NCI-H146 treated with DMSO at 0.1 percent for 48 hours (cell line): ENCODE data around the gene TMEM150B.
A peak's percentile ranks its signal among the peaks of the same experiment; 100 is the strongest.

Experiments
- DNase-seq: peaks from one replicate; lab custom pipeline; 2025; ENCODE audit not compliant: unreplicated experiment; lab: John Stamatoyannopoulos, UW

TMEM150B gene

GRCh38 chr19:55325172-55325571 is at the start of gene TMEM150B:
TMEM150B (minus strand) TSS chr19:55325341; CDS start chr19:55321036, 4,305 bp downstream.
- DNase-seq: no peak

DNA sequence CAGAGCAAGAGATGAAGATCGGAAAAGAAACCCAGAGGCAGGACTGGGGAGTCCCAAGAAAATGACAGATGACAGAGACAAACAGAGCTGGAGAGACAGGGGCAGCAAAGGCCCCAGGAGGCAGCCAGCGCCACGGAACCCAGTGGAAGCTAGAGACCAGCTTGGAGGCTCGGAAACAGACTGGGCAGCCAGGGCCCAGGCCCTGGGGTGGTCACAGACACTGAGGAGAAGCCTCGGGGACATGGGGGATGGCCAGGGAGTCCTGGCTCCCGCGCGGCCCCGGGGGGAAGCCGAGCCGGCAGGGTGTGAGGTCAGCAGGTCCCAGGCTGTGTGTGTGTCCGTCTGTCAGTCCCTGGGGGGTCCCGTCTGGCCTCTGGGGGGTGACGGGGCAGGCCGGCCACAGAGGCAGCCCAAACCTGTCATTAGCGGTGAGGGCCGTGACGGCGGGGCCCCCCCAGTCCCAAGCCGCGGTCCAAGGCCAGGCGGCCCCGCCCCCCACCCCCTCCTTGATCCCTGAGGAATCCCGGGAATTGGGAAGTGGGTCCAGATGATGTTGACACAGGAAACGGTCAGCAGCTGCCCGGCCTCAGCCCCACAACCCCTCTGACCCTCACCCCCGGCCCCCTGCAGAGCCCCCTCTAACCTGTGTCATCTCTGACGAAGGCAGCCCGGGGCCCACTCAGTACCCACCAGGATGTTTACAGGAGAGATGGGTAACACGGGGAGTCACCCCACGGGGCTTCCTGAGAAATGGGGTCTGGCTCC is 49.0 kb upstream of the TMEM150B start:
- no peak for DNase-seq

DNA sequence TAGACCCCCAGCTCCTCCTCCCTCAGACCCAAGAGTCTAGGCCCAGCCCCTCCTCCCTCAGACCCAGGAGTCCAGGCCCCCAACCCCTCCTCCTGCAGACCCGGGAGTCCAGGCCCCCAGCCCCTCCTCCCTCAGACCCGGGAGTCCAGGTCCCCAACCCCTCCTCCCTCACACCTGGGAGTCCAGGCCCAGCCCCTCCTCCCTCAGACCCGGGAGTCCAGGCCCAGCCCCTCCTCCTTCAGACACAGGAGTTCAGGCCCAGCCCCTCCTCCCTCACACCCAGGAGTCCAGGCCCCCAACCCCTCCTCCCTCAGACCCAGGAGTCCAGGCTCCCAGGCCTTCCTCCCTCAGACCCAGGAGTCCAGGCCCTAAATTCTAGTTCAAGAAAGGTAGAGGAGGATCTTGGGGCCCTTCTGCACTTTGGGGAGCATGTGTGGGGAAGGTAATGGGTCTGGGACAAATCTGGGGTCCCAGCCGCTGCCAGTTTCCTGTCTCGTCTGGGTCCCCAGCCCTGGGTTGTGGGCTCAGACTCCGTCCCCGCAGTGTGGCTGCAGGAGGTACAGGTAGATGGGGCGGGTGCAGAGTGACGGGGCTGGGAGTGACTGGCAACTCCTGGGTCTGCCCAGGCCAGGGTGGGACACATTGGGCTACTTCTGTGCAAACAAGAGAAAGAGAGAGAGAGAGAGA is 48.3 kb upstream of the TMEM150B start:
- no peak for DNase-seq

DNA sequence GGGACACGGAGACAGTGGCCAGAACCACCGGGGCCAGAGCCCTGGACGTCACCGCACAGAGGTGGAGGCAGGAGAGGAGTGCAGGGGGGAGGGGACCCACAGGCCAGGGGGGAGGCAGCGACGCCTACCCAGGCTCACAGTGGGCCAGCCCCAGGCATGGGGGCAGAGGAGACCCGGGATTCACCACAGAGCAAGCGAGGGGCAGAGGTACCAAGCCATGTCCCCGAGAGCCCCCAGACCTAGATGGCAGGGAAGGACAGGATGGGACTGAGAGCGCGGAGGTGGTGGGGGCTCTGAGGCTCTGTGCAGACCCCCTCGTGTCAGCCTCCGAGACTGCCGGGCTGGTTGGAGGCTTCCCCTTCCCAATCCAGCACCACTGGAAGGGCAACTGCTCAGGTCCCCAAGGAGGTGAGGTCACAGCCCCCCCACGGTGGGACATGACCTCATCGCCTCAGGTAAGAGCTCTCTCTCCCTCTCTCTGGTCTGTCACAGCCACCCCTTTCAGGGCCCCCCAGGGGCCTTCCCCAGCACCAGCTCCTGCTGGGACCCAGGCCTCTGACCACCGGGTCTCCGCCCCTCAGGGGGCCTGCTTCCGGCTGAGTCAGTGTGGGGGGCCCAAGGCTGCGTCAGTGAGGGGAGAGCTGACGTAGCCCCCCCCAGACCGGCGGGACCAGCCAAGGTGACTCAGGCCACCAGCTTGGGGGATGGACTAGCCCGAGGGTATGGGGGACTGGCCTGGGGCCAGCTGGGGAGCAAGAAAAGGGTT is 47.4 kb upstream of the TMEM150B start:
- DNase-seq: no peak

- DNase-seq: no peak
Observed at GRCh38 chr19:55370305-55370988, 45.3 kb upstream of the TMEM150B start, which contains the start of gene IL11. IL11 (minus strand) TSS chr19:55370463; CDS start chr19:55370310, 153 bp downstream.

DNA sequence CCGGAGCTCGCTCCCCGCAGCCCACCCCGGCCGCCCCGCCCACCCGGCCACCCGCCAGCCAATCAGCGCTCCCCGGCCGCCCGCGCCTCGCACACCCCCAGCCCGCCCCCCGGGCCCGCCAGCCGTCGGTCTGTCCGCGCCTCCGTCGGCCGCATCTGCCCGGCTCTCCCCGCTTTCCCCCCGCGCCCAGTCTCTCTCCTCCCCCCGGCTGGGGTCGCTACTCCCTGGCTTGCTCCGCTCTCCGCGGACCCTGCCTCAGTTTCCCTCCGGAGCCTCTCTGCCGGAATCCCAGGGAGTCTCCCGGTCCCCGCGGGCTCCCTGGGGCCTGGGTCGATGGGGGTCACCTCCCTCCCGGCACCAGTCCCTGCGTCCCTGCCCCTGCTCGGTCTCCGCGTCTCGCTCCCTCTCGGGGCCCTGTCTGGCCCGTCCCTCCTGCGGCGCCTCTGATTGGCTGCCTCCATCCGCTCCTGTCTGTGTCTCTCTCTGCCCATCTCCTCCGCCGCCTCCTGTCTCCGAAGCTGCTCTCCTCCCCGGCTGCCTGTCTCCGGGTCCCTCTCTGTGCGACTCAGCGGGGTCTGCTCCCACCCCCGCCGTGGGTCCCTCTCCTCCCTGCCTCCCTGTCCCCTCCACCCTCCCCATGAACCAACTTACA is 44.6 kb upstream of the TMEM150B start:
- DNase-seq: peak; percentile 55

- DNase-seq: no peak
Observed at GRCh38 chr19:55368701-55369563, 43.8 kb upstream of the TMEM150B start.

DNA sequence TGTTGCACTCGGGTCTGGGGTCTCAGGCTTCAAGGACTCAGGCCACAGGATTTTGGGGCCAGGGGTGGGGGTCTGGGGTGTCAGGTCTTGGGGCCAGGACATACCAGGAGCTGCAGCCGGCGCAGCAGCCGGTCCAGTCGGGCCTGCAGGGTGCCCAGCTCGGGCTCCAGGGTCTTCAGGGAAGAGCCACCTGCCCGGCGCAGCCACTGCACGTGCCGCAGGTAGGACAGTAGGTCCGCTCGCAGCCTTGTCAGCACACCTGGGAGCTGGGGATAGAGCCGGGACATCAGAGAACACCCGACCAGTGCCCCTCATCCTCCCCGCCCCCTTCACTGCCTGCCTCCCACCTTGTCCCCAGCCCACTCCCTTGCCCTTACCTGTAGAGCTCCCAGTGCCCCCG is 43.0 kb upstream of the TMEM150B start:
- no peak for DNase-seq

GRCh38 chr19:55366790-55367189 is 41.6 kb upstream of the TMEM150B start:
- DNase-seq: no peak

DNA sequence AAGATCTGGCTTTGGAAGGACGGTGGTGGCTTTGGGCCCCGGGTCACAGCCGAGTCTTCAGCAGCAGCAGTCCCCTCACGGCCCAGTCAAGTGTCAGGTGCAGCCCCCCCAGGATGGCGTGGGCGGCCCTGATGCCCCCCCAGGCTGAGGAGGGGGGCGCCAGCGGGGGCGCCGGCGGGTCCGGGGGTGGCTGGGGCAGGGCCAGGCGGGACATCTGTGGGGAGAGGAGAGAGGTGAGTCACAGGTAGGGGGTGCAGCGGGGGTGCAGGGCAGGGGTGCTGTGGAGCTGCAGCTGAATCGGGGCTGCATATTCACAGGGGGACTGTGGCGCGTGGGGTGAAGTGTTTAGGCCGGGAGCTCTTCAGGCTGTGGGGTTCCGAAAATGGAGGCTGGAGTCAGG is 40.8 kb upstream of the TMEM150B start:
- no peak for DNase-seq

DNA sequence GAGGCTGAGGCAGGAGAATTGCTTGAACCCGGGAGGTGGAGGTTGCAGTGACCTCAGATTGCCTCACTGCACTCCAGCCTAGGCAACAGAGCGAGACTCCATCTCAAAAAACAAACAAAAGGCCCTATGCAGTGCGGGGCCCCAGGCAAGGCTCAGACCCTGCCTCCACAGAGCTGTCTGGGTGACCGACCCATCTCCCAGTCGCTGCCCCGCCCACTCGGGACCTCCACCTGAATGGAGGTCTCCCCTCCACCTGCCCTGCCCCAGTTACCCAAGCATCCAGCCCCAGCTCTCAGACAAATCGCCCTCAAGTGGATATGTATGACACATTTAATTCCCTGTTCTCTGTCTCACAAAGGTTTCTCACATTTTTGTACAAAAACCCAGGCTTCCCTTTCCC is 40.1 kb upstream of the TMEM150B start:
- DNase-seq: no peak

GRCh38 chr19:55362990-55363716 is 38.0 kb upstream of the TMEM150B start, which contains the start of gene GARIN5B:
GARIN5B (minus strand) TSS chr19:55363260; CDS start chr19:55363066, 194 bp downstream.
- no peak for DNase-seq

DNA sequence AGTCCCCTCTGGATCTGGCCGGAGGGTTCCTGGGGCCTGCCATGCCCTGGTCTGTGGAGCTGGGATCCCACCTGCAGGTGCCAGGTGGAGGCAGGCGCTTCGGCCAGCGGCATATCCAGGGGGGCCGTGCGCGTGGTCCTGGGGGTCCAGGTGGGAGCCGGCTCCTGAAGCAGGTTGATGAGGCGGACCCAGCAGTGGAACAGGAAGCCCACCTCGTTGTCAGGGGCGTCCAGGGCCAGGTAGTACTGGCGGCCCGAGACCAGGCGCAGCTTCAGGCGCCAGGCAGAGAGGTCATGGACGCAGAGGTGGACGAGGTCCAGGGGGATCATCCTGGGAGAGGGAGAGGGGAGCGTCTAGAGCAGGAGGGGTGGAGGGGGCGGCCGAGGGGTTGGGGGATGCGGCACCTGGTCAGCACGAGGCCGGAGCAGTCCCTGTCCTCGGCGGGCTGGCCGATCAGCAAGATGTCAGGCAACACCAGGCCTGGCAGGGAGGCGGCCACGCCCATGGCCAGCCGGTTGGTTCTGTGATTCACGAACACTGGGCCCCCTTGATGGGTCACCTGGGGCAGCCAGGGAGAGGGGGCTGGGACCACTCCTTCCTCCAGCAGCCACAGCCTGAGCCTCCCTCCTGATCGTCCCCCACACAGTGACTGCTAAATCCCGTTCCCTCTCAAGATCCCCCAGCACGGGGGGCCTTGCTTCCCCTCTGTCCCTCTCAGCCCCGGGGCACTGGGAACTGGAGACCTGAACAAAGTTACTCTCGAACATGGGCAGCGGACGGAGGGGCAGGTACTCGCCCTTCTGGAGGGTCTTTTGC is 37.2 kb upstream of the TMEM150B start:
- DNase-seq: no peak

DNA sequence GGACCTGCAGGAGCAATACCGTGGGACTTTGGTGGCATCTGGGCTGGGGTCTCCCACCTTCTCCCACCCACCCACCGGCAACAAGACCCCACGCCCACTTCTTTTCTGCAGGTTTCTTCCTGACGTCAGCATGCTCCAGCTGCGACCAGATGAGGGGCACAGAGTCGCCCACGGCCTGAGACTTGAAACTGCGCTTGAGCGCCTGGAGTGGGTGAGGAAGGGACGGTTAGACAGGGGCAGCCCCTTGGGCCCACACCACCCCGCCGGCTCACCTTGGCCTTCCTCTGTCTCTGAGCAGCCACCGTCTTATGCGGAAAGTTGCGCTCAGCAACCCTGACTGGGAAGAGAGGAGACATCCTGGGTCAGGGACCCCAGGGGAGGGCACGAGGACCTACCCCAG is 35.8 kb upstream of the TMEM150B start:
- DNase-seq: no peak

DNA sequence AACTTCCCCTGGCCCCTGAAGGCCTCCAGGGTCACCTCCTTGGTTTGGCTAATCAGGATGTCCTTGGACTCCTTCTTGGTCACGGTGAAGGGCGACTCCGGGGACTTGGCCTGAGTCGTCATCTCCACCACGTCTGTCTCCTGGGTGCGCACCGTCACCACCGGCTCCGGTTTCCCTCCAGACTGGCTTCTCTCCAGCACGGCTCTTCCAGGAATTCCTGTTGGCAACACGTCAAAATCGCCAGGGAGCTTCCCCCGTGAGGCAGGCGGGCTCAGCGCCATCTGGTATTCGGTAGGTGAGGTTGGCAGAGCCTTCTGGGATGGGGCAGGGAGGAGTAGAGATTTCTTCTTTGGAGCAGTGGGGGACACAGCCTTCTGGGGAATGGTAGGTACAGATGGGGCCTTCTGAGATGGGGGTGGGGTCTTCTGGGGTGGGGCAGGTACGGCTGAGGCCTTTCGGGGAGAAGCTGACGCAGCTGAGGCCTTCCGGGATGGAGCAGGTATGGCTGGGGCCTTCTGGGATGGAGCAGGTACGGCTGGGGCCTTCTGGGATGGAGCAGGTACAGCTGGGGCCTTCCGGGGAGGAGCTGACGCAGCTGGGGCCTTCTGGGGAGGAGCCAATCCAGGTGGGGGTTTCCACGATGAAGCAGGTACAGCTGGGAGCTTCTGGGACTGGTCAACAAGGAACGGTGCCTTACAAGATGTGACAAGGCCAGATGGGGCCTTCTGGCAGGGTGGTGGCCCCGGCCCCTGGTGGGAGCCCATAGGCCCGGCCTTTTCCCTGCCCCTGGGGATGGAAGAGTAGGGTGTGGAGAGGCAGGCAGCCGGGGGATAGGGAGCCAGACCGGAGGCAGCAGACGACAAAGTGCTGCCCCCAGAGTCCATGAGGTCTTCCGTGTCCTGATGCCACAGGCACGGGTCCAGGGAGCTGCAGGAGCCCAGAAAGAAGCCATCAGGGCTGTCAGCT is 34.1 kb upstream of the TMEM150B start:
- no peak for DNase-seq

DNA sequence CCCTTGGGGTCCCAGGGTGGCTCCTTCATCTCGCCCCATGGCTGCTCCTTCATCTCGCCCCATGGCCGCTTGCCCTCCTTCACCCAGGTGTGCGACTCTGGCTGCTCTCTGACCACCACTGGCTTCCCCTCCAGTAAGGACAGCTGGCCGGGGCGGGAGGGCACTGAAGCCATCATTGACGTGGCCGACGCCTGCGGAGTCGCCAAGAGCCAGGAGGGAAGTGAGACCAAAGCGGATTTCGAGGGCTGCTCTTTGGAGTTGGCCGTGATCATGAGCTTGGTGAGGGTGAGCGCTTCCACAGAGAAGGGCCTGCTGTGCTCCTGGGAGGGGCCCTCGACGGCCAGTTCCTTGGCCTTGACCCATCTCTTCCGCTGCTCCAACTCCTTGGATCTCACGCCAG is 33.4 kb upstream of the TMEM150B start:
- no peak for DNase-seq
